Renal pelvis (tissue), 4 donors: ENCODE results near the gene COL9A2. TPM values are rescaled to one million over a fixed set of nuclear protein-coding genes. Genes with fewer than 3 reads are reported as not detected.

Experiments
- DNase-seq: peaks from one replicate; pipeline ENCODE4 v3.0.0-alpha.2; 2013
- polyA plus RNA-seq, 3 donors: library from polyadenylated mRNA; unstranded; fragments of 120-200 nt; gene quantifications; one replicate each; pipeline ENCODE4 v1.2.1, GENCODE V29; 2013; ENCODE audit not compliant: insufficient read length in 3 of 3

Gene COL9A2
- polyA plus RNA-seq, 3 donors: 19.4 to 32.6 (median 31.3) TPM

GRCh38 chr1:40264354-40264781 lies 52.7 kb downstream of the COL9A2 start:
- DNase-seq: no peak

DNA sequence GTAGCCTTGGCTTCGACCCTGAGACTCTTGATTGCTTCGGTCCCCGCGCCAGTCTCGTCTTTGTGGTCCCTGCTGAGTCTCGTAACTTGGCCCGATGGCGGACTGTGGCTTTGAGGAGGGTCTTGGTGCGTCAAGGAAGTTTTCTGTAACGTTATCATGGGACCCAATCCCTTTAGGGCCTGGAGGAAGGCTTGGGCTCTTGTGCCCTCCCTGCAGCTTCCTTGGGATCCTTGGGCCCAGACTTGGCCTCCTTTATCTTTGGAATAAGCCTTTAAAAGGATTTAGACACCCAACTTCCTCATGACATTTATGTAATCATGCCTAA lies 58.7 kb downstream of the COL9A2 start:
- DNase-seq: no peak

GRCh38 chr1:40257688-40258444 lies 59.2 kb downstream of the COL9A2 start, which contains the start of gene ZMPSTE24:
Gene ZMPSTE24 (plus strand): TSS chr1:40258236. CDS start chr1:40258272, 36 bp downstream.
- peak; percentile 97 for DNase-seq

DNA sequence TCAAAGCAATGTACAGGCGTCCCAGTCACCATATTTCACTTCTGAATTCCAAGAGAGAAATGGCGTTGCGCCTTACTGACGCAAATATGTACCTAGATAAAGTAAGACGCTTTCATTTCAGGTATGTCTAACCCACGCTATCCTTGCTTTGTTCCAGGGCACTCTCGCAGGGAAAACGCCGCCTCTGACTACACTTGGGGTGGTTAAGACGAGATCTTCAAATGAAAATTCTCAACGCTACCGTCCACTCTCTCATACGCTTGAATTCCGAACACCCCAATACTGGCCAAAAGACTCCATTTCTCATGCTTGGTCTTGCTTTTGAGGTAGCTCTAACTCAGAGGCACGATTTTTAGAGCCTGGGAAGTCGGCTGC lies 59.8 kb downstream of the COL9A2 start:
- DNase-seq: no peak

GRCh38 chr1:40256401-40257084 lies 60.5 kb downstream of the COL9A2 start:
- DNase-seq: no peak

GRCh38 chr1:40255231-40255630 lies 61.9 kb downstream of the COL9A2 start:
- no peak for DNase-seq

- no peak for DNase-seq
Measured at GRCh38 chr1:40252601-40253000, 64.5 kb downstream of the COL9A2 start.

- no peak for DNase-seq
Measured at GRCh38 chr1:40251456-40251855, 65.6 kb downstream of the COL9A2 start.

Other genes starting within 250 kb of the COL9A2 start
- 100 to 1,000 TPM in 1 of 3 donors, 10 to 100 TPM in 2; 93.0 to 113 (median 98.8) TPM for gene PPT1, start 220.0 kb downstream of the COL9A2 start, polyA plus RNA-seq
- 10 to 100 TPM; 22.2 to 25.5 (median 23.6) TPM for gene RLF, start 155.9 kb downstream of the COL9A2 start, polyA plus RNA-seq
- not detected for gene TMCO2, start 69.3 kb downstream of the COL9A2 start, polyA plus RNA-seq
- 10 to 100 TPM; 48.5 to 56.5 (median 49.7) TPM for gene ZMPSTE24, start 59.0 kb downstream of the COL9A2 start, polyA plus RNA-seq
- gene SMAP2, start 56.4 kb upstream of the COL9A2 start, polyA plus RNA-seq: 10 to 100 TPM; 22.8 to 25.2 (median 24.9) TPM
- gene ZFP69B, start 133.2 kb upstream of the COL9A2 start, polyA plus RNA-seq: 1 to 10 TPM; 5.1 to 5.8 (median 5.7) TPM
- gene ZFP69, start 160.0 kb upstream of the COL9A2 start, polyA plus RNA-seq: 10 to 100 TPM in 1 of 3 donors, 1 to 10 TPM in 2; 5.6 to 10.4 (median 7.3) TPM
- 10 to 100 TPM; 10.5 to 14.6 (median 13.4) TPM for gene EXO5, start 191.5 kb upstream of the COL9A2 start, polyA plus RNA-seq
- 10 to 100 TPM; 10.1 to 14.3 (median 13.6) TPM for gene ZNF684, start 214.4 kb upstream of the COL9A2 start, polyA plus RNA-seq